Dedifferentiated amniotic fluid mesenchymal stem cell (primary cell): Measurements from ENCODE around the gene NSUN7.
"Not testable (repeated sequence)": the region's sequence is repeated elsewhere in the genome, so short reads cannot be mapped to it uniquely, and the experiment has no call there.

Experiments
- DNase-seq: peaks from one replicate; pipeline ENCODE4 v3.0.0-alpha.2; 2016; ENCODE audit errors: extremely low spot score

Gene NSUN7

GRCh38 chr4:40749717-40750460 is at the start of gene NSUN7:
NSUN7 (plus strand) TSS chr4:40749955; CDS start chr4:40750694, 739 bp downstream.
- DNase-seq: no peak

GRCh38 chr4:40702137-40702799 is 47.5 kb upstream of the NSUN7 start:
- no peak for DNase-seq

GRCh38 chr4:40702800-40703151 is 47.0 kb upstream of the NSUN7 start:
- no peak for DNase-seq

GRCh38 chr4:40704073-40704472 is 45.7 kb upstream of the NSUN7 start:
- DNase-seq: no peak

- DNase-seq: no peak
These were observed 39.1 kb upstream of the NSUN7 start for GRCh38 chr4:40710484-40711254.

- DNase-seq: not testable (repeated sequence)
These were observed 36.8 kb upstream of the NSUN7 start for GRCh38 chr4:40713001-40713400.

- no peak for DNase-seq
These were observed 36.0 kb upstream of the NSUN7 start for GRCh38 chr4:40713798-40714197.

- DNase-seq: no peak
These were observed 31.2 kb upstream of the NSUN7 start for GRCh38 chr4:40718586-40718985.

- peak; percentile 70 for DNase-seq
These were observed 30.6 kb upstream of the NSUN7 start for GRCh38 chr4:40719008-40719623.

- DNase-seq: no peak
These were observed 29.4 kb upstream of the NSUN7 start for GRCh38 chr4:40720351-40720750.

- no peak for DNase-seq
These were observed 28.8 kb upstream of the NSUN7 start for GRCh38 chr4:40720916-40721315.

- DNase-seq: no peak
These were observed 28.0 kb upstream of the NSUN7 start for GRCh38 chr4:40721730-40722171.

- DNase-seq: no peak
These were observed 27.1 kb upstream of the NSUN7 start for GRCh38 chr4:40722576-40723161.

GRCh38 chr4:40723728-40724127 is 26.0 kb upstream of the NSUN7 start:
- DNase-seq: no peak

GRCh38 chr4:40728333-40728732 is 21.4 kb upstream of the NSUN7 start:
- DNase-seq: no peak

- no peak for DNase-seq
These were observed 20.2 kb upstream of the NSUN7 start for GRCh38 chr4:40729555-40729954.

- no peak for DNase-seq
These were observed 19.6 kb upstream of the NSUN7 start for GRCh38 chr4:40730091-40730679.

- DNase-seq: no peak
These were observed 18.4 kb upstream of the NSUN7 start for GRCh38 chr4:40731361-40731760.

- no peak for DNase-seq
These were observed 17.9 kb upstream of the NSUN7 start for GRCh38 chr4:40731792-40732245.

GRCh38 chr4:40733752-40734151 is 16.0 kb upstream of the NSUN7 start:
- DNase-seq: no peak

GRCh38 chr4:40734497-40734896 is 15.3 kb upstream of the NSUN7 start:
- DNase-seq: no peak
